Stimulated activated naive CD8-positive, alpha-beta T cell treated with anti-CD3 and anti-CD28 coated beads, Interleukin-15, amount 100 ng/mL, for 72 hours (primary cell): ENCODE results near the gene MT1G.
A peak's percentile ranks its signal among the peaks of the same experiment; 100 is the strongest.

Source experiments
- ATAC-seq: fragments of 150-1000 bp; cut with Tn5 transposase; 2 replicates; pipeline ENCODE4 v1.10.0; 2021; ENCODE audit warnings: mild to moderate bottlenecking, moderate library complexity
- DNase-seq, 2 donors: peaks; one replicate each; pipeline ENCODE4 v3.0.0; 2021 to 2022
- H3K27ac Mint-ChIP-seq, 2 donors: one replicate each; pipeline ENCODE4 v1.8.0; 2022; ENCODE audit warnings: mild to moderate bottlenecking in 2 of 2, mixed read lengths in 2 of 2, moderate library complexity in 2 of 2
- H3K27me3 Mint-ChIP-seq: one replicate; pipeline ENCODE4 v1.8.0; 2022; ENCODE audit warnings: mixed read lengths
- H3K4me1 Mint-ChIP-seq: one replicate; pipeline ENCODE4 v1.8.0; 2022; ENCODE audit warnings: mild to moderate bottlenecking, mixed read lengths
- H3K4me3 Mint-ChIP-seq, 2 donors: one replicate each; pipeline ENCODE4 v1.8.0; 2022; ENCODE audit warnings: mild to moderate bottlenecking in 2 of 2, mixed read lengths in 2 of 2, moderate library complexity in 1 of 2
- H3K9me3 Mint-ChIP-seq, 2 donors: one replicate each; pipeline ENCODE4 v1.8.0; 2022; ENCODE audit warnings: mixed read lengths in 2 of 2

Gene MT1G

GRCh38 chr16:56657555-56658326 lies 10.1 kb downstream of the MT1G start, which contains the start of gene MT1F:
Gene MT1F, plus strand, starts transcription at chr16:56657959. Its CDS starts 100 bp downstream, at chr16:56658059.
- H3K27me3 Mint-ChIP-seq, result peaks cover 5% of the 10 kb centered on the region
- H3K4me3 Mint-ChIP-seq, result peak within 1 kb of the TSS; percentile 96 to 97
- peak; percentile 80 for ATAC-seq
- no peaks in the 10 kb centered on the region for H3K9me3 Mint-ChIP-seq
- H3K27ac Mint-ChIP-seq, result peak within 1 kb of the TSS; percentile 77 to 91
- DNase-seq, result peak; percentile 43 to 80
- H3K4me1 Mint-ChIP-seq, result peaks cover 36% of the 10 kb centered on the region

GRCh38 chr16:56653218-56653617 lies 14.6 kb downstream of the MT1G start:
- H3K4me1 Mint-ChIP-seq, result peaks cover 8% of the 10 kb centered on the region
- DNase-seq (no peak), ATAC-seq (no peak)
- peaks cover 38% of the 10 kb centered on the region for H3K27me3 Mint-ChIP-seq
- H3K27ac Mint-ChIP-seq, result no peak overlapping the region
- H3K9me3 Mint-ChIP-seq, result no peaks in the 10 kb centered on the region
- no peak overlapping the region for H3K4me3 Mint-ChIP-seq

- Mint-ChIP-seq H3K4me3 (no peak overlapping the region), H3K9me3 (no peaks in the 10 kb centered on the region), H3K4me1 (peaks cover 6% of the 10 kb centered on the region), H3K27me3 (peaks cover 44% of the 10 kb centered on the region), H3K27ac (no peak overlapping the region)
- no peak for DNase-seq
- no peak for ATAC-seq
These were observed 15.3 kb downstream of the MT1G start for GRCh38 chr16:56652600-56652999.

- no peak for DNase-seq
- Mint-ChIP-seq H3K9me3 (no peaks in the 10 kb centered on the region), H3K27ac (peak within 1 kb of the TSS in 1 of 2 donors; percentile 44), H3K27me3 (peaks cover 52% of the 10 kb centered on the region), H3K4me3 (no peak within 1 kb of the TSS), H3K4me1 (no peaks in the 10 kb centered on the region)
- peak; percentile 28 for ATAC-seq
These were observed 16.3 kb downstream of the MT1G start, which contains the start of gene MT1B for GRCh38 chr16:56651586-56651985. Gene MT1B, plus strand, starts transcription at chr16:56651886. Its CDS starts 68 bp downstream, at chr16:56651954.

GRCh38 chr16:56649820-56650219 lies 18.0 kb downstream of the MT1G start:
- H3K4me3 Mint-ChIP-seq, result no peak overlapping the region
- no peaks in the 10 kb centered on the region for H3K9me3 Mint-ChIP-seq
- DNase-seq, result no peak
- ATAC-seq, result no peak
- peaks cover 53% of the 10 kb centered on the region for H3K27me3 Mint-ChIP-seq
- H3K27ac Mint-ChIP-seq, result no peak overlapping the region
- no peaks in the 10 kb centered on the region for H3K4me1 Mint-ChIP-seq

GRCh38 chr16:56649271-56649670 lies 18.6 kb downstream of the MT1G start:
- Mint-ChIP-seq H3K27ac (no peak overlapping the region), H3K4me1 (peaks cover 3% of the 10 kb centered on the region), H3K27me3 (peaks cover 58% of the 10 kb centered on the region), H3K4me3 (no peak overlapping the region), H3K9me3 (no peaks in the 10 kb centered on the region)
- DNase-seq (no peak), ATAC-seq (no peak)

GRCh38 chr16:56647641-56648431 lies 20.0 kb downstream of the MT1G start:
- no peak overlapping the region for H3K27ac Mint-ChIP-seq
- peaks cover 61% of the 10 kb centered on the region for H3K27me3 Mint-ChIP-seq
- H3K9me3 Mint-ChIP-seq, result no peaks in the 10 kb centered on the region
- ATAC-seq, result no peak
- DNase-seq, result no peak
- peaks cover 18% of the 10 kb centered on the region for H3K4me1 Mint-ChIP-seq
- no peak overlapping the region for H3K4me3 Mint-ChIP-seq

GRCh38 chr16:56645838-56646237 lies 22.0 kb downstream of the MT1G start:
- Mint-ChIP-seq H3K27ac (no peak overlapping the region), H3K27me3 (peaks cover 48% of the 10 kb centered on the region), H3K4me3 (no peak overlapping the region), H3K4me1 (peaks cover 24% of the 10 kb centered on the region), H3K9me3 (no peaks in the 10 kb centered on the region)
- DNase-seq, result no peak
- ATAC-seq, result no peak

- H3K4me1 Mint-ChIP-seq, result peaks cover 24% of the 10 kb centered on the region
- no peak overlapping the region for H3K4me3 Mint-ChIP-seq
- H3K27me3 Mint-ChIP-seq, result peaks cover 53% of the 10 kb centered on the region
- no peaks in the 10 kb centered on the region for H3K9me3 Mint-ChIP-seq
- no peak for DNase-seq
- ATAC-seq, result no peak
- H3K27ac Mint-ChIP-seq, result no peak overlapping the region
These were observed 22.6 kb downstream of the MT1G start for GRCh38 chr16:56645311-56645710.

- Mint-ChIP-seq H3K4me1 (peaks cover 25% of the 10 kb centered on the region), H3K27me3 (peaks cover 60% of the 10 kb centered on the region), H3K9me3 (no peaks in the 10 kb centered on the region), H3K27ac (peak overlapping the region; percentile 80 to 85), H3K4me3 (peak overlapping the region; percentile 75 to 83)
- no peak for DNase-seq
- peak; percentile 1 for ATAC-seq
These were observed 24.0 kb downstream of the MT1G start for GRCh38 chr16:56643833-56644232.

GRCh38 chr16:56643080-56643778 lies 24.6 kb downstream of the MT1G start:
- Mint-ChIP-seq H3K27me3 (peaks cover 60% of the 10 kb centered on the region), H3K4me3 (peak overlapping the region; percentile 75 to 83), H3K27ac (peak overlapping the region; percentile 80 to 85), H3K4me1 (peaks cover 31% of the 10 kb centered on the region), H3K9me3 (no peaks in the 10 kb centered on the region)
- ATAC-seq (peak; percentile 100), DNase-seq (peak; percentile 79 to 80)

- H3K4me3 Mint-ChIP-seq, result no peak overlapping the region
- ATAC-seq (no peak), DNase-seq (no peak)
- peaks cover 46% of the 10 kb centered on the region for H3K4me1 Mint-ChIP-seq
- peaks cover 66% of the 10 kb centered on the region for H3K27me3 Mint-ChIP-seq
- H3K9me3 Mint-ChIP-seq, result no peaks in the 10 kb centered on the region
- no peak overlapping the region for H3K27ac Mint-ChIP-seq
These were observed 26.7 kb downstream of the MT1G start for GRCh38 chr16:56641166-56641565.

- peaks cover 57% of the 10 kb centered on the region for H3K4me1 Mint-ChIP-seq
- H3K9me3 Mint-ChIP-seq, result no peaks in the 10 kb centered on the region
These were observed 27.8 kb downstream of the MT1G start for GRCh38 chr16:56640076-56640475.

GRCh38 chr16:56639045-56639444 lies 28.8 kb downstream of the MT1G start:
- no peak for DNase-seq
- Mint-ChIP-seq H3K9me3 (no peaks in the 10 kb centered on the region), H3K27ac (no peak overlapping the region), H3K27me3 (peaks cover 79% of the 10 kb centered on the region), H3K4me1 (peaks cover 58% of the 10 kb centered on the region), H3K4me3 (peak overlapping the region; percentile 72 to 83)
- ATAC-seq, result no peak

More at GRCh38 chr16:56640076-56640475, 27.8 kb downstream of the MT1G start:
- H3K4me3 Mint-ChIP-seq, result no peak overlapping the region
- ATAC-seq, result no peak
- no peak for DNase-seq
- H3K27ac Mint-ChIP-seq, result no peak overlapping the region
- peaks cover 77% of the 10 kb centered on the region for H3K27me3 Mint-ChIP-seq
